ENCODE data around the gene SV2B.

The SV2B gene

DNA sequence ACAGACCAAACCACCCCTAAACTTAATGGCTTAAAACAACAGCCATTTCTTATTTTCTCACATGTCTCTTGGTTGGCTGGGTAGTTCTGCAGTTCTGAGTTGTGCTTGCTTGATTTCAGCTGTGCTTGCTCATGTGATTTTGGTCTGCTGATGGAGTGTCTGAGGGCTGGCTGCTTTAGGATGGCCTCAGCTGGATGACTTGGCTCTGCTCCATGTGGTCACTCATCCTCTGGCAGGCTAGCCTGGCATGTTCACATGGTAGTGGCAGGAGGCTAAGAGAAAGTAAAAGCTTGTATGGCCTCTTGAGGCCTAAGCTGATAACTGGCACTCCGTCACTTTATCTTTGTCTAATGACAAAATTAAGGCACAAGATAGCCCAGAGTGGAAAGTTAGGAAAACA, 4.1 kb downstream of the SV2B start:
- TF ChIP-seq, protein P1, sequence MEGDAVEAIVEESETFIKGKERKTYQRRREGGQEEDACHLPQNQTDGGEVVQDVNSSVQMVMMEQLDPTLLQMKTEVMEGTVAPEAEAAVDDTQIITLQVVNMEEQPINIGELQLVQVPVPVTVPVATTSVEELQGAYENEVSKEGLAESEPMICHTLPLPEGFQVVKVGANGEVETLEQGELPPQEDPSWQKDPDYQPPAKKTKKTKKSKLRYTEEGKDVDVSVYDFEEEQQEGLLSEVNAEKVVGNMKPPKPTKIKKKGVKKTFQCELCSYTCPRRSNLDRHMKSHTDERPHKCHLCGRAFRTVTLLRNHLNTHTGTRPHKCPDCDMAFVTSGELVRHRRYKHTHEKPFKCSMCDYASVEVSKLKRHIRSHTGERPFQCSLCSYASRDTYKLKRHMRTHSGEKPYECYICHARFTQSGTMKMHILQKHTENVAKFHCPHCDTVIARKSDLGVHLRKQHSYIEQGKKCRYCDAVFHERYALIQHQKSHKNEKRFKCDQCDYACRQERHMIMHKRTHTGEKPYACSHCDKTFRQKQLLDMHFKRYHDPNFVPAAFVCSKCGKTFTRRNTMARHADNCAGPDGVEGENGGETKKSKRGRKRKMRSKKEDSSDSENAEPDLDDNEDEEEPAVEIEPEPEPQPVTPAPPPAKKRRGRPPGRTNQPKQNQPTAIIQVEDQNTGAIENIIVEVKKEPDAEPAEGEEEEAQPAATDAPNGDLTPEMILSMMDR (IDR thresholded peaks at IDR 0.05; ENCODE audit: insufficient read depth, low read length): no peak
- TF ChIP-seq POLR2AphosphoS5 (IDR thresholded peaks at IDR 0.05; ENCODE audit: low read depth) (no peak), GABPA (IDR thresholded peaks at IDR 0.05; ENCODE audit: low read depth) (no peak), SPI1 (IDR thresholded peaks at IDR 0.05; ENCODE audit: borderline replicate concordance, low read depth) (no peak)
- TF ChIP-seq, protein P2, sequence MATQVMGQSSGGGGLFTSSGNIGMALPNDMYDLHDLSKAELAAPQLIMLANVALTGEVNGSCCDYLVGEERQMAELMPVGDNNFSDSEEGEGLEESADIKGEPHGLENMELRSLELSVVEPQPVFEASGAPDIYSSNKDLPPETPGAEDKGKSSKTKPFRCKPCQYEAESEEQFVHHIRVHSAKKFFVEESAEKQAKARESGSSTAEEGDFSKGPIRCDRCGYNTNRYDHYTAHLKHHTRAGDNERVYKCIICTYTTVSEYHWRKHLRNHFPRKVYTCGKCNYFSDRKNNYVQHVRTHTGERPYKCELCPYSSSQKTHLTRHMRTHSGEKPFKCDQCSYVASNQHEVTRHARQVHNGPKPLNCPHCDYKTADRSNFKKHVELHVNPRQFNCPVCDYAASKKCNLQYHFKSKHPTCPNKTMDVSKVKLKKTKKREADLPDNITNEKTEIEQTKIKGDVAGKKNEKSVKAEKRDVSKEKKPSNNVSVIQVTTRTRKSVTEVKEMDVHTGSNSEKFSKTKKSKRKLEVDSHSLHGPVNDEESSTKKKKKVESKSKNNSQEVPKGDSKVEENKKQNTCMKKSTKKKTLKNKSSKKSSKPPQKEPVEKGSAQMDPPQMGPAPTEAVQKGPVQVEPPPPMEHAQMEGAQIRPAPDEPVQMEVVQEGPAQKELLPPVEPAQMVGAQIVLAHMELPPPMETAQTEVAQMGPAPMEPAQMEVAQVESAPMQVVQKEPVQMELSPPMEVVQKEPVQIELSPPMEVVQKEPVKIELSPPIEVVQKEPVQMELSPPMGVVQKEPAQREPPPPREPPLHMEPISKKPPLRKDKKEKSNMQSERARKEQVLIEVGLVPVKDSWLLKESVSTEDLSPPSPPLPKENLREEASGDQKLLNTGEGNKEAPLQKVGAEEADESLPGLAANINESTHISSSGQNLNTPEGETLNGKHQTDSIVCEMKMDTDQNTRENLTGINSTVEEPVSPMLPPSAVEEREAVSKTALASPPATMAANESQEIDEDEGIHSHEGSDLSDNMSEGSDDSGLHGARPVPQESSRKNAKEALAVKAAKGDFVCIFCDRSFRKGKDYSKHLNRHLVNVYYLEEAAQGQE (IDR thresholded peaks at IDR 0.05; ENCODE audit: insufficient replicate concordance, low read depth): no peak
- Histone ChIP-seq H3K27ac (replicated peaks) (no peak overlapping the region), H3K4me3 (replicated peaks; ENCODE audit: insufficient read depth, low read length) (no peak overlapping the region), H3K27me3 (ENCODE audit: insufficient read depth, poor library complexity, severe bottlenecking) (peaks cover 38% of the 10 kb centered on the region)
- DNase-seq (ENCODE audit: low read depth in 1 of 2, low spot score in 1 of 2): no peak

DNA sequence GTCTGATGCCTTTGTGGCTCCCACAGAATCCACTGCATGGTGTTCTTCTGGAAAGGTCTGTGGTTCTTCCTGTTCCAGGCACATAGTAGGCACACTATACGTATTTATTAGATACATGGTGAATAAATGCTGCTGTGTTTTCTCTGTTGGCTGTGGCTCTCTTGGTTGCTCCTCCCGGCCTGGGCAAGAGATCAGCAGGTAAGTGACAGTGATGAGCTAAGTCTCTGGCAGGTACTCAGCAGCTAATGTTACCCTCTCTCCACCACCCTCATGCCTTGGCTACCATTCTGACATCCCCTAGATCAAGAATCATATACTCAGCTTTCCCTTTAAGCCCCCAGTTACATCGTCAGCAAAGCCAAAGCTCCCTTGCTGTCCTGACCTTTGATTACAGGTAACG, 8.4 kb downstream of the SV2B start:
- TF ChIP-seq, protein P1 (IDR thresholded peaks at IDR 0.05; ENCODE audit: insufficient read depth, low read length): no peak
- H3K27ac ChIP-seq (replicated peaks): no peak overlapping the region
- H3K27me3 ChIP-seq (ENCODE audit: insufficient read depth, poor library complexity, severe bottlenecking): peaks cover under 1% of the 10 kb centered on the region
- H3K4me3 ChIP-seq (replicated peaks; ENCODE audit: insufficient read depth, low read length): no peak overlapping the region
- DNase-seq (ENCODE audit: low read depth in 1 of 2, low spot score in 1 of 2): no peak

DNA sequence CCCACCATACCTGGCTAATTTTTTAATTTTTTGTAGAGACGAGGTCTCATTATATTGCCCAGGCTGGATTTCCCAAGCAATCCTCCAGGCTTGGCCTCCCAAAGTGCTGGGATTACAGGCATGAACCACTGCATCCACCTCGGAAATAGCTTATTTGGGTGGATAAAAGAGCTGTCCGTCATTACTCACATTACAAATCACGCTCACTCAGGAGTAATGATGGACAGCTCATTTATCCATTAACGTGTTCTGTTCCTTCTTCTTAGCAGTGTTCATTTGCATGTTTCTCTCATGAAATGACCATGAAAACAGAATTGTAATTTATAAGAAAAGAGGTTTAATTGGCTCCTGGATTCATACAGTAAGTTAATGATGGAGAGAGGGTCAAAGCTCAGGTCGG, 9.8 kb downstream of the SV2B start:
- Histone ChIP-seq H3K27ac (replicated peaks) (no peak overlapping the region), H3K27me3 (ENCODE audit: insufficient read depth, poor library complexity, severe bottlenecking) (no peaks in the 10 kb centered on the region), H3K4me3 (replicated peaks; ENCODE audit: insufficient read depth, low read length) (no peak overlapping the region)
- TF ChIP-seq, protein P2 (IDR thresholded peaks at IDR 0.05; ENCODE audit: insufficient replicate concordance, low read depth): no peak
- TF ChIP-seq, protein P1 (IDR thresholded peaks at IDR 0.05; ENCODE audit: insufficient read depth, low read length): no peak
- DNase-seq (ENCODE audit: low read depth in 1 of 2, low spot score in 1 of 2): no peak

DNA sequence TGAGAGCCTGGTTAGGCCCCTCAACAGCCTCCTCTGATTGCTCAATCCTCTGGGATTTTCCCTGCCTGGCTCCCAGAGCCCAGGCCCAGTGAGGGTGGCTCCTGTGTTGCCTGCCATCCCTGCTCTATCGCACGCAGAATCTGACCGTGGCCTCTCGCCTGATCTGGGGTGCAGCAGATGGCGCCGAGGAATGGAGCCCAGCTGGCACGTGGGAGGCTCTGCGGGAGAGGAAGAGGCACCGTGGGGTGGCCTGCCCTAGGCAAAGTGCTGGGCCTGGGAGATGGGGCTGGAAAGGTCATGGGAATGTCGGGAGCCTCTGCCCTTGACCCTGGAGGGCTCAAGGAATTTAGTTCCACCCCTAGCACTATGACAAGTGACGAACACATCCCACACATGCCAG, 10.3 kb downstream of the SV2B start:
- DNase-seq (ENCODE audit: low read depth in 1 of 2, low spot score in 1 of 2): no peak

More for the DNA sequence above, 10.3 kb downstream of the SV2B start:
- no peaks in the 10 kb centered on the region for H3K27me3 ChIP-seq (ENCODE audit: insufficient read depth, poor library complexity, severe bottlenecking)
- no peak overlapping the region for H3K27ac ChIP-seq (replicated peaks)
- TF ChIP-seq SPI1 (IDR thresholded peaks at IDR 0.05; ENCODE audit: borderline replicate concordance, low read depth): no peak
- TF ChIP-seq, protein P1 (IDR thresholded peaks at IDR 0.05; ENCODE audit: insufficient read depth, low read length): no peak
- no peak overlapping the region for H3K4me3 ChIP-seq (replicated peaks; ENCODE audit: insufficient read depth, low read length)

Data from HL-60 (cell line).